Measurements from ENCODE around the gene TSPAN3.

Gene TSPAN3

DNA sequence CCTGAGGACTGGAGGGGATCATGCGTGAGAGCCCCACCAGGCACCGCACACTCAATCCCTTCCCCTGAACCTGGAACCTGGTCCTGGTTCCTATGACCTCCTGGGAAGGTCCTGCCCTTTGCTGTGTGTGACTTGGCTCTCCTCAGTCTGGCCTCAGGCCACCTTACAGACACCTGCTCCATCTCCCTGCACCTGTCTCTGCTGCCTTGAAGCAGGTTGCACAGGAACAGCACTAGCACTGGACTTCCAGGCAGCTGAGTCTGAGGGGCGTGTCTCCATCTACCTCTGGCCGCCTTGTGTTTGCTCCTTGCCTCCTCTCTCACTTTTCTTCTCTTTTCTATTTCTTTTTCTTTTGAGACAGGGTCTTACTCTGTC is 60.6 kb downstream of the TSPAN3 start:
- no peak overlapping the region for H3K4me3 ChIP-seq (ENCODE audit: low read depth in 1 of 2, low read length in 2 of 2)
- no peaks in the 10 kb centered on the region for H3K9me3 ChIP-seq (ENCODE audit: control insufficient read depth in 1 of 2, low read length in 2 of 2)
- no peaks in the 10 kb centered on the region for H3K27me3 ChIP-seq (ENCODE audit: low read depth, low read length)
- no peaks in the 10 kb centered on the region for H3K36me3 ChIP-seq (ENCODE audit: control insufficient read depth in 1 of 2, insufficient read depth in 2 of 2, low read length in 2 of 2)
- H3K4me1 ChIP-seq (ENCODE audit: control insufficient read depth in 1 of 2, insufficient read depth in 2 of 2, low read length in 2 of 2), result peaks cover 0 to under 1% of the 10 kb centered on the region in 2 donors
- H3K27ac ChIP-seq (ENCODE audit: low read length), result no peak overlapping the region

DNA sequence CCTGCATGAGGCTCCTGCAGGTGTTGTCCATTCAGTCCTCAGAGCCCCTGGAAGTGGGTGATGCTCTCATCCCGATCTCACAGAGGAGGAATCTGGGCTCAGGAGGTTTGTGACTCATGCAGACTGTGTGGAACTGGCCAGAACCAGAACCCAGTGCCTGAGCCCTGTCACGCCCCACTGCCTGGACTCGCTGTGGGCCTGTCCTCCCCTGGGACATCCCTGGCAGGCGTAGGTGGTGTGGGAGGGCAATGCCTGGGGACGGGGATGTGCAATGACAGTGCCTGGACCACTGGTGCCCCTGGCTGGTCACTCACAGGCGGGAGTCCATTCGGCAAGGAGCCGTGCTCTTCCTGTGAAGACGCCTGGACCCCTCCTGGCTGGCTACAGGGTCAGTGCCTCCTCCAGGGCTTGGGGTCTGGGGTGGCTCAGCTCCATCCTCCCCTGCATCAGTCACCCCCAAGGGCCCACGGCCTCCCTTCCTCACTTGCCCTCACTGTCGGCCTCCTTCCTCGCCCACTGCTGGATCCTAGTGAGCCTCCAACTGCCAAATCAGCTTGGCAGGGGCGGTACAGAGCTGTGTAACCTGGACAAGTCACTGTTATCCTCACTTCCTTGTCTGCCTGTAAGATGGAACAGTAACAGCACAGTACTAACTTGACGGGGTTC is 61.1 kb downstream of the TSPAN3 start:
- Histone ChIP-seq H3K36me3 (ENCODE audit: control insufficient read depth in 1 of 2, insufficient read depth in 2 of 2, low read length in 2 of 2) (no peaks in the 10 kb centered on the region), H3K4me1 (ENCODE audit: control insufficient read depth in 1 of 2, insufficient read depth in 2 of 2, low read length in 2 of 2) (no peaks in the 10 kb centered on the region), H3K9me3 (ENCODE audit: control insufficient read depth in 1 of 2, low read length in 2 of 2) (no peaks in the 10 kb centered on the region), H3K27ac (ENCODE audit: low read length) (no peak overlapping the region), H3K4me3 (ENCODE audit: low read depth in 1 of 2, low read length in 2 of 2) (no peak overlapping the region), H3K27me3 (ENCODE audit: low read depth, low read length) (no peaks in the 10 kb centered on the region)

- Histone ChIP-seq H3K4me1 (ENCODE audit: control insufficient read depth in 1 of 2, insufficient read depth in 2 of 2, low read length in 2 of 2) (no peaks in the 10 kb centered on the region), H3K27me3 (ENCODE audit: low read depth, low read length) (no peaks in the 10 kb centered on the region), H3K9me3 (ENCODE audit: control insufficient read depth in 1 of 2, low read length in 2 of 2) (no peaks in the 10 kb centered on the region), H3K36me3 (ENCODE audit: control insufficient read depth in 1 of 2, insufficient read depth in 2 of 2, low read length in 2 of 2) (no peaks in the 10 kb centered on the region), H3K4me3 (ENCODE audit: low read depth in 1 of 2, low read length in 2 of 2) (no peak overlapping the region), H3K27ac (ENCODE audit: low read length) (no peak overlapping the region)
Measured at GRCh38 chr15:77009176-77009575, 61.7 kb downstream of the TSPAN3 start.

DNA sequence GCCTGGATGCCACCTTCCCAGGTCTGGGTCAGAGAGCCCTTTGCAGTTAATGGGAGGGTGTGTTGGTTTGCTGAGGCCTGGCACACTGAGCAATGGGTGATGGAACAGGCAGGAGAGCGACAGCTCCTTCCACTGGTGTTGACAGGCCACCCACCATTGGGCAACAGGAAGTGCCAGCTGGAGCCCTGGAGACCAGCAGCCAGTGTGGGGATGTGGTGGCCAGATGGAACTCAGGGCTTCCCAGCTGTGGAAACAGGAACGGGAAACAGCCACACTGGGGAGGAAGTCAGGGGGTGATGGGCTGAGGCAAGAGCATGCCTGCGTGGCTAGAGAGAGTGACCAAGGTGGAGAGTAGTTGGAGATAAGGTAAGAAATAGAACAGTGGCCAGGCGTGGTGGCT is 66.7 kb downstream of the TSPAN3 start:
- H3K4me1 ChIP-seq (ENCODE audit: control insufficient read depth in 1 of 2, insufficient read depth in 2 of 2, low read length in 2 of 2), result no peaks in the 10 kb centered on the region
- no peaks in the 10 kb centered on the region for H3K27me3 ChIP-seq (ENCODE audit: low read depth, low read length)
- peak overlapping the region; percentile 10 for H3K27ac ChIP-seq (ENCODE audit: low read length)

DNA sequence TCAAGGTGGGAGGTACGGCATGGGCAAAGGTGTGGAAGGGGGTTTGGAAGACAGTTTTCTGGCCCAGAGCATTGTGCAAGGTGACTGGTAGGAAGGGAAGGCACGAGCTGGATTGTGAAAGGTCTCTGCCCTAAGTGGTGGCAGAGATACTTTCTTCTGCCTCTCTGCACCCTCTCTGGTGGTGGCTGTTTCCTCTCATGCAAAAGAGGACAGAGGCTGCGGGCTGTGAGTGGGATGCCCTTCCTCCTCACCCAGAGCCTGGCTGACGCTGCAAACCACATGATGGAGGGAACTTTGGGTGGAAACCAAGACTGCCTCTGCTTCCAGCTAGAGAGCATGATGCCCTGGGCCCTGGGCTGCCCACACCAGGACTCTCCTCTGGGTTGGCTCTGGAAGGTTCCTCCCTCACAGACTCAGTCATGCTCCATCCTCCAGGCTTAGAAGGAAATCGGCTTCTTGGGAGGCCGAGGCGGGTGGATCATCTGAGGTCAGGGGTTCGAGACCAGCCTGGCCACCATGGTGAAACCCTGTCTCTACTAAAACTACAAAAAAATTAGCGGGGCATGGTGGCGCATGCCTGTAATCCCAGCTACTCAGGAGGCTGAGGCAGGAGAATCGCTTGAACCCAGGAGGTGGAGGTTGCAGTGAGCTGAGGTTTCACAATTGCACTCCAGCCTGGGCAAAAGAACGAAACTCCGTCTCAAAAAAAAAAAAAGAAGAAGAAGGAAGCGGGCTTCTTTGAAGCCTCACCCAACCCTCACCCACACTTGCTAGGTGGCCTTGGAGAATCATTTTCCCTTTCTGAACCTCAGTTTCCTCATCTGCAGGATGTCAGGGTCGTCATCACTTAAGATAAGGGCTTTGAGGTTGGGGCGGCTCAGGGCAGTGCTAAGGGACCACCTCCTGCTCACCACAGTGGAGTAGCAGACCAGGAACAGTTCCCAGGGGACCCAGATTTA is 67.7 kb downstream of the TSPAN3 start:
- Histone ChIP-seq H3K9me3 (ENCODE audit: control insufficient read depth in 1 of 2, low read length in 2 of 2) (no peaks in the 10 kb centered on the region), H3K4me1 (ENCODE audit: control insufficient read depth in 1 of 2, insufficient read depth in 2 of 2, low read length in 2 of 2) (no peaks in the 10 kb centered on the region), H3K4me3 (ENCODE audit: low read depth in 1 of 2, low read length in 2 of 2) (no peak overlapping the region), H3K36me3 (ENCODE audit: control insufficient read depth in 1 of 2, insufficient read depth in 2 of 2, low read length in 2 of 2) (no peaks in the 10 kb centered on the region), H3K27ac (ENCODE audit: low read length) (peak overlapping the region; percentile 10), H3K27me3 (ENCODE audit: low read depth, low read length) (no peaks in the 10 kb centered on the region)

More for the DNA sequence above, 66.7 kb downstream of the TSPAN3 start:
- H3K4me3 ChIP-seq (ENCODE audit: low read depth in 1 of 2, low read length in 2 of 2), result no peak overlapping the region
- H3K36me3 ChIP-seq (ENCODE audit: control insufficient read depth in 1 of 2, insufficient read depth in 2 of 2, low read length in 2 of 2), result no peaks in the 10 kb centered on the region
- no peaks in the 10 kb centered on the region for H3K9me3 ChIP-seq (ENCODE audit: control insufficient read depth in 1 of 2, low read length in 2 of 2)

- Histone ChIP-seq H3K4me1 (ENCODE audit: control insufficient read depth in 1 of 2, insufficient read depth in 2 of 2, low read length in 2 of 2) (no peaks in the 10 kb centered on the region), H3K27ac (ENCODE audit: low read length) (no peak overlapping the region), H3K27me3 (ENCODE audit: low read depth, low read length) (no peaks in the 10 kb centered on the region), H3K4me3 (ENCODE audit: low read depth in 1 of 2, low read length in 2 of 2) (no peak overlapping the region), H3K9me3 (ENCODE audit: control insufficient read depth in 1 of 2, low read length in 2 of 2) (no peaks in the 10 kb centered on the region), H3K36me3 (ENCODE audit: control insufficient read depth in 1 of 2, insufficient read depth in 2 of 2, low read length in 2 of 2) (no peaks in the 10 kb centered on the region)
Measured at GRCh38 chr15:77002436-77002835, 68.5 kb downstream of the TSPAN3 start.

- H3K36me3 ChIP-seq (ENCODE audit: control insufficient read depth in 1 of 2, insufficient read depth in 2 of 2, low read length in 2 of 2), result no peaks in the 10 kb centered on the region
- H3K27ac ChIP-seq (ENCODE audit: low read length), result no peak overlapping the region
- H3K4me3 ChIP-seq (ENCODE audit: low read depth in 1 of 2, low read length in 2 of 2), result no peak overlapping the region
- H3K4me1 ChIP-seq (ENCODE audit: control insufficient read depth in 1 of 2, insufficient read depth in 2 of 2, low read length in 2 of 2), result peaks cover 0 to 2% of the 10 kb centered on the region in 2 donors
- H3K9me3 ChIP-seq (ENCODE audit: control insufficient read depth in 1 of 2, low read length in 2 of 2), result no peaks in the 10 kb centered on the region
- H3K27me3 ChIP-seq (ENCODE audit: low read depth, low read length), result no peaks in the 10 kb centered on the region
Measured at GRCh38 chr15:77001966-77002365, 68.9 kb downstream of the TSPAN3 start.

DNA sequence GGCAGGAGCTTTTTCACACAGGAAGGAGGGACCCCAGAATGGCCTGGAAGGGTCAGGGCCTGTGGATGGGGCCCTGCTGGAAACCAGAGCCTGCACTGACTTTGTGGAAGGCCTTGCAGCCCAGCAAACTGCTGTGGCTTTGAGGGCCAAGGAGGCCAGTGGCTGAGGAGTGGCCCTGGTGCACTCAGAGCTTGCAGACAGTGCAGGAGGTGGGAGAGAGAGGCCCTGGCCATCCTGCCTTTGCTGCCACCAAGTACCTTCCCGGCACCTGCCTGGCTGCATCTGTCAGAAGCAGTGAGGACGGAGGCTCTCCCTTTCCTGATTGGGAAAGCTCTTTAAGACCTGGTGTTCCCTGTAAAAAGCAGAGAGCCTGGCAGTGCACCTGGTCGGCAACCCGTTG is 69.6 kb downstream of the TSPAN3 start:
- H3K27me3 ChIP-seq (ENCODE audit: low read depth, low read length), result no peaks in the 10 kb centered on the region
- H3K4me3 ChIP-seq (ENCODE audit: low read depth in 1 of 2, low read length in 2 of 2), result no peak overlapping the region
- H3K9me3 ChIP-seq (ENCODE audit: control insufficient read depth in 1 of 2, low read length in 2 of 2), result no peaks in the 10 kb centered on the region
- no peak overlapping the region for H3K27ac ChIP-seq (ENCODE audit: low read length)
- no peaks in the 10 kb centered on the region for H3K36me3 ChIP-seq (ENCODE audit: control insufficient read depth in 1 of 2, insufficient read depth in 2 of 2, low read length in 2 of 2)
- peaks cover 0 to 8% of the 10 kb centered on the region in 2 donors for H3K4me1 ChIP-seq (ENCODE audit: control insufficient read depth in 1 of 2, insufficient read depth in 2 of 2, low read length in 2 of 2)

DNA sequence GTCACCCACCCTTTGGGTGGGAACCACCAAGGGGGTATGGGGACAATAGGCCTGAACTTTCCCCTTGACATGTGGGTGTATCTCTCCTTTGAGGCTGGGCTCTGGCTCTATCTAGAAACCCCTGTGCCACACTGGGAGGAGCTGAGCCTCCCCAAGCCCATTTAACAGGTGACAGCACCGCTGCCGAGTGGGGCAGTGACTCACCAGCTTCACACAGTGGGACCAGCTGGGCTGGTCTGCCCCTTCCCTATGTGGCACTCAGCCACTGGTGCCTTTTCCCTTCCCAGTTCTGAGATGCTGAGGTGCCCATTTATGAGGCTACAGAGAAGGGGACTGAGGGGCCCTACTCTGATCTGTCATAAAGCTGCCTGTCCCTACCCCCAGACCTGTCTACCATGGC is 70.9 kb downstream of the TSPAN3 start:
- Histone ChIP-seq H3K9me3 (ENCODE audit: control insufficient read depth in 1 of 2, low read length in 2 of 2) (no peaks in the 10 kb centered on the region), H3K4me1 (ENCODE audit: control insufficient read depth in 1 of 2, insufficient read depth in 2 of 2, low read length in 2 of 2) (peaks cover 0 to 19% of the 10 kb centered on the region in 2 donors), H3K27ac (ENCODE audit: low read length) (no peak overlapping the region), H3K27me3 (ENCODE audit: low read depth, low read length) (no peaks in the 10 kb centered on the region), H3K4me3 (ENCODE audit: low read depth in 1 of 2, low read length in 2 of 2) (no peak overlapping the region), H3K36me3 (ENCODE audit: control insufficient read depth in 1 of 2, insufficient read depth in 2 of 2, low read length in 2 of 2) (no peaks in the 10 kb centered on the region)

DNA sequence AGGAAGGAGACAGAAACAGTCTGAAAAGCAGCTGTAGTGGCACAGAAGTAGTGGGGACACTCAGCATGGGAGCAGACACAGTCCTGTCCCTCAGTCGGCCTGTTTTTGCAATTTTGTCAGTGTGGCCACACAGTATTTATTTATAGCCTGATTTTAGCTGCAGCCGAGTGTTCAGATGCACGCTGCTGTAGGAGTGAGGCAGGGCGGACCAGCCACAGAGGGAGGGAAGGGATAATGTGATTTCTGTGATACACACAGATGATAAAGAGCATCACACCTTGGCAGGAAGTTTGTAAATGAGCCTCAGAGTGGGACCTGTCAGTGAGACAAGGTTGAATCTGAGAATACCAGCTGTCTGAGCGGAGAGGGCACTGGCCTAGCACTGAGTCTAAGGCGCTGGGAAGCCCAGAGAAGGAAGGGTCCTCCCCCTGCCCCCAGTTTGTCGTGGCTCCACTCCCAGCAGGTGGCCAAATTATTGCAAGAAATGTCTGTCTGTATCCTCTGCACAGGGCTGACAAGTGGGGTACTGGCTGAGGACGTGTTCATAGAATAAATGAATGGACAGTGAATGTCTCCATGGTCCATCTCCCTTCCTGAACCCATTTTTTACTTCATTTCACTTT is 72.1 kb downstream of the TSPAN3 start:
- Histone ChIP-seq H3K9me3 (ENCODE audit: control insufficient read depth in 1 of 2, low read length in 2 of 2) (no peaks in the 10 kb centered on the region), H3K4me3 (ENCODE audit: low read depth in 1 of 2, low read length in 2 of 2) (no peak overlapping the region), H3K27ac (ENCODE audit: low read length) (no peak overlapping the region), H3K36me3 (ENCODE audit: control insufficient read depth in 1 of 2, insufficient read depth in 2 of 2, low read length in 2 of 2) (no peaks in the 10 kb centered on the region), H3K4me1 (ENCODE audit: control insufficient read depth in 1 of 2, insufficient read depth in 2 of 2, low read length in 2 of 2) (peaks cover 0 to 21% of the 10 kb centered on the region in 2 donors), H3K27me3 (ENCODE audit: low read depth, low read length) (no peaks in the 10 kb centered on the region)

Measured in muscle layer of duodenum (tissue), 2 donors.